ENCODE results near the gene UQCR10. TPM values are rescaled to one million over a fixed set of nuclear protein-coding genes. Genes with fewer than 3 reads are reported as not detected.

UQCR10 gene
- total and polyA plus RNA-seq, 3 donors from 2014 or later: 91.3 to 211 (median 122) TPM

GRCh38 chr22:29811377-29811776 is 44.2 kb downstream of the UQCR10 start:
- no peak for DNase-seq
- intact Hi-C loops (cut with DNase I; ENCODE audit: low total_unique reads): no loop called here
- peaks cover 2% of the 10 kb centered on the region for H3K4me1 ChIP-seq
- WGBS, 2 donors: 54 to 77% methylated on average over 2 of the region's 2 CpGs
- no peaks in the 10 kb centered on the region for H3K36me3 ChIP-seq (ENCODE audit: low read depth, missing control alignments)
- TF ChIP-seq, protein P1, sequence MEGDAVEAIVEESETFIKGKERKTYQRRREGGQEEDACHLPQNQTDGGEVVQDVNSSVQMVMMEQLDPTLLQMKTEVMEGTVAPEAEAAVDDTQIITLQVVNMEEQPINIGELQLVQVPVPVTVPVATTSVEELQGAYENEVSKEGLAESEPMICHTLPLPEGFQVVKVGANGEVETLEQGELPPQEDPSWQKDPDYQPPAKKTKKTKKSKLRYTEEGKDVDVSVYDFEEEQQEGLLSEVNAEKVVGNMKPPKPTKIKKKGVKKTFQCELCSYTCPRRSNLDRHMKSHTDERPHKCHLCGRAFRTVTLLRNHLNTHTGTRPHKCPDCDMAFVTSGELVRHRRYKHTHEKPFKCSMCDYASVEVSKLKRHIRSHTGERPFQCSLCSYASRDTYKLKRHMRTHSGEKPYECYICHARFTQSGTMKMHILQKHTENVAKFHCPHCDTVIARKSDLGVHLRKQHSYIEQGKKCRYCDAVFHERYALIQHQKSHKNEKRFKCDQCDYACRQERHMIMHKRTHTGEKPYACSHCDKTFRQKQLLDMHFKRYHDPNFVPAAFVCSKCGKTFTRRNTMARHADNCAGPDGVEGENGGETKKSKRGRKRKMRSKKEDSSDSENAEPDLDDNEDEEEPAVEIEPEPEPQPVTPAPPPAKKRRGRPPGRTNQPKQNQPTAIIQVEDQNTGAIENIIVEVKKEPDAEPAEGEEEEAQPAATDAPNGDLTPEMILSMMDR (IDR thresholded peaks at IDR 0.05): no peak
- TF ChIP-seq POLR2A (IDR thresholded peaks at IDR 0.05): no peak
- no peak overlapping the region for H3K4me3 ChIP-seq
- H3K9me3 ChIP-seq: no peaks in the 10 kb centered on the region
- no peaks in the 10 kb centered on the region for H3K27me3 ChIP-seq
- H3K27ac ChIP-seq: no peak overlapping the region

DNA sequence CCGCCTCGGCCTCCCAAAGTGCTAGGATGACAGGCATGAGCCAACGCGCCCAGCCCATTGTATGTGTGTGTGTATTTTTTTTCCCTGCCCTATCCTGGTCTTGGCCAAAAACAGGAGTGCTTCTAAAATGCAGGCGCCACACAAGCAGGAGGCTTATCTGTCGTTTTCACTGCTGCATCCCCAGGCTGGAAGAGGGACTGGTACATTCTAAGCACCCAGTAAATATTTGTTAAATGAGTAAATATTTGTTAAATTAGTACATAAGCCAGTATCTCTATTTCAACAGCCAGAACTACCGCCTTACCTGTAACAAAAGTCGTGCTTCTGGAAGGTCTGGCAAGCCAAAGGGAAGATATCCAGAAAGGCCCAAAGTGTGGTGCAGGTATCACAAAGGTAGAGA is 46.0 kb downstream of the UQCR10 start:
- H3K27ac ChIP-seq: no peak overlapping the region
- no peak overlapping the region for H3K4me3 ChIP-seq
- no peak for DNase-seq
- TF ChIP-seq, protein P1 (IDR thresholded peaks at IDR 0.05): no peak
- no peak for TF ChIP-seq POLR2A (IDR thresholded peaks at IDR 0.05)
- no peaks in the 10 kb centered on the region for H3K27me3 ChIP-seq
- H3K9me3 ChIP-seq: no peaks in the 10 kb centered on the region
- 93 to 94% methylated on average over 8 of the region's 8 CpGs for WGBS, 2 donors
- intact Hi-C loops (cut with DNase I; ENCODE audit: low total_unique reads): no loop called here
- H3K36me3 ChIP-seq (ENCODE audit: low read depth, missing control alignments): no peaks in the 10 kb centered on the region
- H3K4me1 ChIP-seq: peaks cover 6% of the 10 kb centered on the region

DNA sequence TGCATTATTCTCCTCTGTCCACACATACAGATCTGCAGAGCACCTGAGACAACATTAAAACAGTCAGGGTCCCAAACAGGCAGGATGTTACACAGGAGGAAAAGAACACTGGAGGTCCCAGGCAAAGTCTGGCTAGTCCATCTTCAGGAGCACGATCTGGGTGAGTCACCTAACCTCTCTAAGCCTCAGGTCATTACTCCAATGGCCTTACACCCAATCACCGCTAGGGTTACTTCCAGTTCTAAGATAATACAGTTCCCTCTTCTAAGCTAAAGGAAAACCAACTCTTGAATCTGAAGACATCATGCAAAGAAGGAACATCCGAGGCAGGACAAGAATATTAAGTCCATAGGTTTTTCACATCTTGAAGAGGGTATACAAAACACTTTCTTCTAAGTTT is 46.4 kb downstream of the UQCR10 start:
- H3K27me3 ChIP-seq: no peaks in the 10 kb centered on the region
- H3K27ac ChIP-seq: no peak overlapping the region
- no peaks in the 10 kb centered on the region for H3K9me3 ChIP-seq
- peaks cover 6% of the 10 kb centered on the region for H3K4me1 ChIP-seq
- 78 to 81% methylated on average over 3 of the region's 3 CpGs for WGBS, 2 donors
- no peak overlapping the region for H3K4me3 ChIP-seq
- DNase-seq: no peak
- no peaks in the 10 kb centered on the region for H3K36me3 ChIP-seq (ENCODE audit: low read depth, missing control alignments)
- TF ChIP-seq, protein P1 (IDR thresholded peaks at IDR 0.05): no peak
- no peak for TF ChIP-seq POLR2A (IDR thresholded peaks at IDR 0.05)
- intact Hi-C loops (cut with DNase I; ENCODE audit: low total_unique reads): no loop called here

- Histone ChIP-seq H3K36me3 (ENCODE audit: low read depth, missing control alignments) (no peaks in the 10 kb centered on the region), H3K4me1 (peaks cover 6% of the 10 kb centered on the region), H3K27ac (no peak overlapping the region), H3K4me3 (no peak overlapping the region), H3K9me3 (no peaks in the 10 kb centered on the region), H3K27me3 (no peaks in the 10 kb centered on the region)
- DNase-seq: no peak
- intact Hi-C loops (cut with DNase I; ENCODE audit: low total_unique reads): no loop called here
- 86 to 96% methylated on average over 5 of the region's 5 CpGs for WGBS, 2 donors
- no peak for TF ChIP-seq POLR2A (IDR thresholded peaks at IDR 0.05)
- TF ChIP-seq, protein P1 (IDR thresholded peaks at IDR 0.05): no peak
Observed at GRCh38 chr22:29814003-29814402, 46.8 kb downstream of the UQCR10 start.

DNA sequence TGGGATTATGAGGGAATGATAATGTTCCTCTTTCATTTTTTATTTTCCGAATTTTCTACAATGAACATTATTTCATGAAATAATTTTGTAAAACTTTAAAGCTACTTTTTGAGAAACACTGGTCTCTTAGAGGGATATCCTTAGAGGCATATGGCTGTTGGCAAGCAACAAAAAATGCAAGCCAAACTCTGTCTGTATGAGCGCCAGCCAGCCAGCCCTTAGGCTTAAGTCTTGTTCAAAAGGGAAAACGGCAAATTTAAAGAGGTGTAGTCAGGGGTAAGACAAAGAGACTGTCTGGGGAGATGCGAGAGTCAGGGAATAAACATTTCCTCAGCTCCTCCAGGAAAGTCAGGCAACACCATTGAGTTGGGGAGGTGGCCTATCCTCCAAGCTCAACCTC is 48.4 kb downstream of the UQCR10 start:
- H3K4me1 ChIP-seq: peaks cover 6% of the 10 kb centered on the region
- H3K27ac ChIP-seq: no peak overlapping the region
- 69 to 79% methylated on average over 4 of the region's 4 CpGs for WGBS, 2 donors
- DNase-seq: no peak
- no peaks in the 10 kb centered on the region for H3K27me3 ChIP-seq
- H3K36me3 ChIP-seq (ENCODE audit: low read depth, missing control alignments): no peaks in the 10 kb centered on the region
- no peak for TF ChIP-seq POLR2A (IDR thresholded peaks at IDR 0.05)
- TF ChIP-seq, protein P1 (IDR thresholded peaks at IDR 0.05): no peak
- H3K4me3 ChIP-seq: no peak overlapping the region
- intact Hi-C loops (cut with DNase I; ENCODE audit: low total_unique reads): no loop called here
- no peaks in the 10 kb centered on the region for H3K9me3 ChIP-seq

All from testis (tissue), 3 donors.